Activated CD4-positive, alpha-beta T cell treated with anti-CD3 and anti-CD28 coated beads for 4 hours (primary cell): ENCODE data around the gene ZSCAN16.
"Not testable (repeated sequence)": the region's sequence is repeated elsewhere in the genome, so short reads cannot be mapped to it uniquely, and the experiment has no call there.

Experiments
- DNase-seq, 2 donors: peaks; one replicate each; pipeline ENCODE4 v3.0.0-alpha.2; 2020

ZSCAN16 gene

GRCh38 chr6:28124350-28124970, at the start of gene ZSCAN16:
Gene ZSCAN16, plus strand, starts transcription at chr6:28124609. Its CDS starts 835 bp downstream, at chr6:28125444.
- DNase-seq = peak; percentile 56 to 67

GRCh38 chr6:28078050-28078449, 46.4 kb upstream of the ZSCAN16 start:
- no peak for DNase-seq

- no peak for DNase-seq
These were observed 45.6 kb upstream of the ZSCAN16 start for GRCh38 chr6:28078836-28079235.

GRCh38 chr6:28080381-28080630, 44.1 kb upstream of the ZSCAN16 start, which contains the start of gene ZNF165:
Gene ZNF165, plus strand, starts transcription at chr6:28080568. Its CDS starts 4,913 bp downstream, at chr6:28085481.
- DNase-seq = not testable (repeated sequence)

- peak; percentile 87 to 90 for DNase-seq
These were observed 43.6 kb upstream of the ZSCAN16 start for GRCh38 chr6:28080631-28081485.

- DNase-seq = peak in 1 of 2 donors; percentile 8
These were observed 43.0 kb upstream of the ZSCAN16 start for GRCh38 chr6:28081486-28081751.

- no peak for DNase-seq
These were observed 41.5 kb upstream of the ZSCAN16 start for GRCh38 chr6:28082939-28083338.

GRCh38 chr6:28089054-28089453, 35.4 kb upstream of the ZSCAN16 start:
- no peak for DNase-seq

GRCh38 chr6:28090917-28091586, 33.4 kb upstream of the ZSCAN16 start:
- DNase-seq = no peak

GRCh38 chr6:28102222-28102621, 22.2 kb upstream of the ZSCAN16 start:
- DNase-seq = not testable (repeated sequence)

- DNase-seq = not testable (repeated sequence)
These were observed 21.7 kb upstream of the ZSCAN16 start for GRCh38 chr6:28102699-28103098.

GRCh38 chr6:28104392-28105244, 19.8 kb upstream of the ZSCAN16 start:
- DNase-seq = peak; percentile 81 to 83

- DNase-seq = no peak
These were observed 19.2 kb upstream of the ZSCAN16 start for GRCh38 chr6:28105245-28105639.

- no peak for DNase-seq
These were observed 16.9 kb upstream of the ZSCAN16 start for GRCh38 chr6:28107506-28107905.

GRCh38 chr6:28111964-28112363, 12.4 kb upstream of the ZSCAN16 start:
- no peak for DNase-seq

- no peak for DNase-seq
These were observed 8.6 kb upstream of the ZSCAN16 start for GRCh38 chr6:28115799-28116198.

- no peak for DNase-seq
These were observed 6.9 kb upstream of the ZSCAN16 start for GRCh38 chr6:28117386-28118050.

GRCh38 chr6:28118217-28118616, 6.2 kb upstream of the ZSCAN16 start:
- no peak for DNase-seq

GRCh38 chr6:28121876-28122275, 2.5 kb upstream of the ZSCAN16 start:
- DNase-seq = no peak

- not testable (repeated sequence) for DNase-seq
These were observed 2.1 kb upstream of the ZSCAN16 start for GRCh38 chr6:28122283-28122682.

- no peak for DNase-seq
These were observed 553 bp downstream of the ZSCAN16 start for GRCh38 chr6:28124971-28125353.

GRCh38 chr6:28125401-28125800, 992 bp downstream of the ZSCAN16 start:
- no peak for DNase-seq

- DNase-seq = peak in 1 of 2 donors; percentile 23
These were observed 9.6 kb downstream of the ZSCAN16 start for GRCh38 chr6:28134015-28134414.
